Transverse colon (tissue), 4 donors: ENCODE results near the gene FDXACB1.

Source experiments
- CTCF ChIP-seq, 5 experiments: fragments of 200-600 bp in 3 of 5; fragments of 450-650 bp in 2 of 5; sonication (generic) in 3 of 5; IDR thresholded peaks; 1 replicate in 2 of 5; 2 replicates in 3 of 5; pipeline ENCODE4 v1.5.1; 2016 to 2017; ENCODE audit warnings: antibody characterized with exemption in 5 of 5, inconsistent platforms in 3 of 5, mild to moderate bottlenecking in 2 of 5, moderate library complexity in 1 of 5
- EP300 ChIP-seq: sonication (generic); formaldehyde crosslinking; IDR thresholded peaks from one replicate; pipeline ENCODE4 v1.6.1; 2017; ENCODE audit warnings: antibody characterized with exemption, low read depth
- POLR2A ChIP-seq: fragments of 450-650 bp; IDR thresholded peaks from one replicate; pipeline ENCODE4 v1.6.1; 2016; ENCODE audit warnings: antibody characterized with exemption, mild to moderate bottlenecking, moderate library complexity
- POLR2AphosphoS5 ChIP-seq, 3 donors: sonication (generic); formaldehyde crosslinking; IDR thresholded peaks; one replicate each; pipeline ENCODE4 v1.6.1; 2016; ENCODE audit warnings: antibody characterized with exemption in 3 of 3

GRCh38 chr11:111882202-111882601 is 3.2 kb upstream of the FDXACB1 start:
- TF ChIP-seq CTCF (IDR thresholded peaks at IDR 0.05) (no peak), POLR2AphosphoS5 (IDR thresholded peaks at IDR 0.05) (no peak), POLR2A (no peak), EP300 (no peak)
